Occipital lobe (tissue), 1 donor: ENCODE measurements around the gene RGS14. TPM values are rescaled to one million over a fixed set of nuclear protein-coding genes. Genes with fewer than 3 reads are reported as not detected.

Experiments used
- total RNA-seq: library from RNA; depleted of rRNA; stranded (reverse); fragments of >200 nt; gene quantifications from one replicate; pipeline ENCODE4 v1.2.3, GENCODE V29; 2014

The RGS14 gene
- total RNA-seq, 1 donor from 2014 or later = 4.4 TPM

Other genes with a start within 250 kb of the RGS14 start
- 89.8 TPM for gene NSD1, start 224.2 kb upstream of the RGS14 start, total RNA-seq
- 16.1 TPM for gene RAB24, start 54.2 kb upstream of the RGS14 start, total RNA-seq
- gene PRELID1, start 54.1 kb upstream of the RGS14 start, total RNA-seq = 34.6 TPM
- gene MXD3, start 46.0 kb upstream of the RGS14 start, total RNA-seq = 4.4 TPM
- gene LMAN2, start 6.3 kb upstream of the RGS14 start, total RNA-seq = 73.5 TPM
- not detected for gene SLC34A1, start 26.5 kb downstream of the RGS14 start, total RNA-seq
- gene PFN3, start 42.7 kb downstream of the RGS14 start, total RNA-seq = not detected
- gene F12, start 51.6 kb downstream of the RGS14 start, total RNA-seq = 3.9 TPM
- 14.0 TPM for gene GRK6, start 68.8 kb downstream of the RGS14 start, total RNA-seq
- gene PRR7, start 88.9 kb downstream of the RGS14 start, total RNA-seq = 11.7 TPM
- 170 TPM for gene DBN1, start 115.7 kb downstream of the RGS14 start, total RNA-seq
- 7.8 TPM for gene PDLIM7, start 139.7 kb downstream of the RGS14 start, total RNA-seq
- 3.0 TPM for gene DOK3, start 151.9 kb downstream of the RGS14 start, total RNA-seq
- 63.5 TPM for gene DDX41, start 159.0 kb downstream of the RGS14 start, total RNA-seq
- 32.1 TPM for gene FAM193B, start 196.6 kb downstream of the RGS14 start, total RNA-seq
- gene TMED9, start 234.3 kb downstream of the RGS14 start, total RNA-seq = 24.6 TPM
- gene B4GALT7, start 242.2 kb downstream of the RGS14 start, total RNA-seq = 15.8 TPM